GM18861 (cell line): ENCODE data around the gene ANTXR2.
"Not testable (repeated sequence)": the region's sequence is repeated elsewhere in the genome, so short reads cannot be mapped to it uniquely, and the experiment has no call there.

Experiments used
- ATAC-seq: cut with Tn5 transposase; IDR thresholded peaks from one replicate; pipeline ENCODE4 v1.9.1; 2021; ENCODE audit not compliant: unreplicated experiment

ANTXR2 gene

GRCh38 chr4:80072744-80073472 is at the start of gene ANTXR2:
Gene ANTXR2, minus strand, starts transcription at chr4:80073229. Its CDS starts 669 bp downstream, at chr4:80072560.
- ATAC-seq: peak; percentile 43

GRCh38 chr4:80121815-80122214 is 48.8 kb upstream of the ANTXR2 start:
- ATAC-seq: not testable (repeated sequence)

GRCh38 chr4:80119620-80120019 is 46.6 kb upstream of the ANTXR2 start:
- not testable (repeated sequence) for ATAC-seq

GRCh38 chr4:80116516-80116915 is 43.5 kb upstream of the ANTXR2 start:
- no peak for ATAC-seq

GRCh38 chr4:80115368-80116181 is 42.5 kb upstream of the ANTXR2 start:
- ATAC-seq: no peak

- no peak for ATAC-seq
These were observed 41.8 kb upstream of the ANTXR2 start for GRCh38 chr4:80114732-80115265.

- ATAC-seq: no peak
These were observed 40.6 kb upstream of the ANTXR2 start for GRCh38 chr4:80113615-80114014.

- no peak for ATAC-seq
These were observed 39.2 kb upstream of the ANTXR2 start for GRCh38 chr4:80112236-80112635.

GRCh38 chr4:80111276-80111675 is 38.2 kb upstream of the ANTXR2 start:
- ATAC-seq: no peak

GRCh38 chr4:80107374-80107773 is 34.3 kb upstream of the ANTXR2 start:
- ATAC-seq: no peak

- ATAC-seq: no peak
These were observed 31.9 kb upstream of the ANTXR2 start for GRCh38 chr4:80104927-80105326.

- ATAC-seq: no peak
These were observed 30.6 kb upstream of the ANTXR2 start for GRCh38 chr4:80103629-80104028.

- no peak for ATAC-seq
These were observed 28.7 kb upstream of the ANTXR2 start for GRCh38 chr4:80101792-80102116.

- ATAC-seq: no peak
These were observed 28.2 kb upstream of the ANTXR2 start for GRCh38 chr4:80101071-80101791.

GRCh38 chr4:80099671-80100070 is 26.6 kb upstream of the ANTXR2 start:
- ATAC-seq: no peak

GRCh38 chr4:80098635-80099034 is 25.6 kb upstream of the ANTXR2 start:
- no peak for ATAC-seq

GRCh38 chr4:80097400-80098177 is 24.6 kb upstream of the ANTXR2 start:
- ATAC-seq: no peak

- ATAC-seq: no peak
These were observed 23.3 kb upstream of the ANTXR2 start for GRCh38 chr4:80096175-80096850.

GRCh38 chr4:80094191-80094590 is 21.2 kb upstream of the ANTXR2 start:
- ATAC-seq: no peak

- ATAC-seq: no peak
These were observed 20.5 kb upstream of the ANTXR2 start for GRCh38 chr4:80093563-80093962.
